HEK293T (cell line): Measurements from ENCODE around the gene NOS3.

ENCODE experiments used
- ARNT ChIP-seq: fragments of 450-650 bp; IDR thresholded peaks from 2 replicates; pipeline ENCODE4 v1.6.1; 2017; ENCODE audit warnings: mild to moderate bottlenecking
- BHLHE40 ChIP-seq: fragments of 450-650 bp; IDR thresholded peaks from 2 replicates; pipeline ENCODE4 v1.6.1; 2016; ENCODE audit warnings: mild to moderate bottlenecking, moderate library complexity, borderline replicate concordance
- CTBP1 ChIP-seq: fragments of 450-650 bp; IDR thresholded peaks from 2 replicates; pipeline ENCODE4 v1.6.1; 2016; ENCODE audit warnings: borderline replicate concordance
- FOXA1 ChIP-seq: fragments of 450-650 bp; IDR thresholded peaks from 2 replicates; pipeline ENCODE4 v1.6.1; 2016; ENCODE audit warnings: mild to moderate bottlenecking
- FOXK2 ChIP-seq: fragments of 450-650 bp; IDR thresholded peaks from 2 replicates; pipeline ENCODE4 v1.6.1; 2016; ENCODE audit warnings: mild to moderate bottlenecking
- FOXM1 ChIP-seq: fragments of 450-650 bp; IDR thresholded peaks from 2 replicates; pipeline ENCODE4 v1.6.1; 2017; ENCODE audit warnings: mild to moderate bottlenecking, borderline replicate concordance
- HDGF ChIP-seq: fragments of 450-650 bp; IDR thresholded peaks from 2 replicates; pipeline ENCODE4 v1.6.1; 2017; ENCODE audit warnings: antibody characterized with exemption, borderline replicate concordance
- LEF1 ChIP-seq: fragments of 450-650 bp; IDR thresholded peaks from 2 replicates; pipeline ENCODE4 v1.6.1; 2017; ENCODE audit warnings: mild to moderate bottlenecking, borderline replicate concordance
- NFRKB ChIP-seq: fragments of 450-650 bp; IDR thresholded peaks from 2 replicates; pipeline ENCODE4 v1.6.1; 2016; ENCODE audit warnings: mild to moderate bottlenecking, moderate library complexity
- SP1 ChIP-seq: fragments of 450-650 bp; IDR thresholded peaks from 2 replicates; pipeline ENCODE4 v1.6.1; 2017
- SUZ12 ChIP-seq: fragments of 450-650 bp; IDR thresholded peaks from 2 replicates; pipeline ENCODE4 v1.6.1; 2016; ENCODE audit warnings: mild to moderate bottlenecking
- ZNF384 ChIP-seq: fragments of 450-650 bp; IDR thresholded peaks from 2 replicates; pipeline ENCODE4 v1.6.1; 2016

DNA sequence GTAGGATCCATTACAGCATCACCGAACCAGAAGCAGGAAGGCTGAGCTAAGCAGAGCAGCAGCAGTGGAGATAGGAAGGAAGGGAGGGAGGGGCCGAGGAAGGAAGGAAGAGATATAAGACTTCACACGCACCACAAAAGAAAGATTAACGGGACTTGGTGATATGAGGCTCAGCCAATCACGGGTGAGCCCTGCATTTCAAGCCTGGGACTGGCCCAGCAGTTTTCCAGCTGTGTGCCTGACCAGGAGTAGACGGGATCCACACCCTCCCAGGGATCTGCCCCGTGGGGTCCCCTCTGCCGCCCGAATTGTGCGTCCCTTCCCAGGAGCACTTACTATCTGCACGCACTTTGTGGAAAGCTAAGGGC lies 17.3 kb downstream of the NOS3 start:
- TF ChIP-seq FOXA1 (no peak), FOXK2 (no peak), ARNT (no peak), FOXM1 (no peak), NFRKB (no peak), SUZ12 (no peak), CTBP1 (no peak), LEF1 (no peak), SP1 (no peak), BHLHE40 (no peak), ZNF384 (no peak), HDGF (no peak)
